HepG2 (cell line): ENCODE measurements around the gene ASGR1. TPM values are rescaled to one million over a fixed set of nuclear protein-coding genes. Genes with fewer than 3 reads are reported as not detected.

Experiments
- ATAC-seq: fragments of 200-7000 bp; cut with Tn5 transposase; 3 replicates; pipeline ENCODE4 v1.9.1; 2020; ENCODE audit warnings: mild to moderate bottlenecking, moderate library complexity
- BruUV-seq: library from RNA; stranded (reverse); fragments of 400-500 nt; replicated peaks from 2 replicates; lab custom pipeline; 2021; lab: Mats Ljungman, UMichigan
- CTCF ChIA-PET: fragments of 300-600 bp; formaldehyde crosslinking; extraction: SDS; loops from one replicate; lab custom pipeline; 2021; ENCODE audit warnings: low total read pairs, inconsistent platforms, low intra/inter-chr PET ratio; lab: Yijun Ruan, JAX
- POLR2A ChIA-PET: fragments of 350-600 bp; sonication (Branson Sonifier 250); formaldehyde crosslinking; loops from one replicate; lab custom pipeline; 2020; ENCODE audit warnings: antibody characterized with exemption, inconsistent platforms; lab: Yijun Ruan, JAX
- DNase-seq: peaks from one replicate; pipeline ENCODE4 v3.0.0-alpha.2; 2015; ENCODE audit warnings: low spot score
- FAIRE-seq: peaks from 3 replicates; lab custom pipeline; 2011; peaks lifted over from hg19 to GRCh38; lab: Jason Lieb, UNC
- H2AFZ ChIP-seq: one replicate; pipeline ENCODE4 v1.6.1; 2011; ENCODE audit warnings: low read length, inconsistent platforms
- H3K27ac ChIP-seq: fragments of 300-600 bp; 3 replicates; pipeline ENCODE4 v1.8.0; 2011; ENCODE audit warnings: mixed run types, mild to moderate bottlenecking, mixed read lengths, low read length, inconsistent platforms; ENCODE audit not compliant: insufficient read depth; ENCODE audit errors: extremely low read length
- H3K27me3 ChIP-seq, 2 experiments: fragments of 200-600 bp in 1 of 2; 2 replicates in 1 of 2; 3 replicates in 1 of 2; pipeline versions ENCODE4 v1.6.0 to v1.8.0; 2011; ENCODE audit warnings: low read length in 2 of 2, mild to moderate bottlenecking in 2 of 2, moderate library complexity in 2 of 2, inconsistent platforms in 1 of 2; ENCODE audit not compliant: insufficient read depth in 2 of 2, control insufficient read depth in 1 of 2
- H3K36me3 ChIP-seq, 2 experiments: fragments of 200-600 bp in 1 of 2; replicated peaks in 1 of 2; 2 replicates in 1 of 2; 3 replicates in 1 of 2; pipeline versions ENCODE4 v1.5.1 to v1.8.0; 2011; ENCODE audit warnings: low read length in 2 of 2, inconsistent platforms in 1 of 2; ENCODE audit not compliant: insufficient read depth in 2 of 2, control insufficient read depth in 1 of 2
- H3K4me1 ChIP-seq: 2 replicates; pipeline ENCODE4 v1.5.1; 2012; ENCODE audit warnings: low read length, inconsistent platforms; ENCODE audit not compliant: insufficient read depth
- H3K4me2 ChIP-seq: 2 replicates; pipeline ENCODE4 v1.6.0; 2011; ENCODE audit warnings: low read depth, low read length, inconsistent platforms
- H3K4me3 ChIP-seq, 3 experiments: fragments of 200-600 bp in 1 of 3; sonication (generic), shearing (Covaris generic) in 1 of 3; replicated peaks in 1 of 3; 2 replicates each; pipeline ENCODE4 v1.5.1; 2011 to 2016; ENCODE audit warnings: low read length in 3 of 3, inconsistent platforms in 2 of 3, low read depth in 2 of 3, mild to moderate bottlenecking in 2 of 3, control low read depth in 1 of 3, mixed read lengths in 1 of 3; ENCODE audit not compliant: insufficient read depth in 1 of 3
- H3K79me2 ChIP-seq: one replicate; pipeline ENCODE4 v1.6.1; 2011; ENCODE audit warnings: low read length, inconsistent platforms; ENCODE audit not compliant: insufficient read depth
- H3K9ac ChIP-seq: 2 replicates; pipeline ENCODE4 v1.6.0; 2011; ENCODE audit warnings: mild to moderate bottlenecking, low read depth, low read length, inconsistent platforms; ENCODE audit not compliant: insufficient read depth
- H3K9me3 ChIP-seq: 2 replicates; pipeline ENCODE4 v1.5.1; 2012; ENCODE audit warnings: mild to moderate bottlenecking, low read length
- H4K20me1 ChIP-seq: 2 replicates; pipeline ENCODE4 v1.6.0; 2011; ENCODE audit warnings: inconsistent platforms, mild to moderate bottlenecking, low read length, moderate library complexity; ENCODE audit not compliant: insufficient read depth
- ATM ChIP-seq: fragments of 450-650 bp; IDR thresholded peaks from 2 replicates; pipeline ENCODE4 v1.7.1; 2017; ENCODE audit warnings: mild to moderate bottlenecking, borderline replicate concordance
- BCL6 ChIP-seq: IDR thresholded peaks from 2 replicates; pipeline ENCODE4 v1.6.1; 2016; ENCODE audit warnings: missing genetic modification reagents, missing compliant biosample characterization
- CTCF ChIP-seq: sonication (generic); formaldehyde crosslinking; IDR thresholded peaks from 2 replicates; pipeline ENCODE4 v1.5.0; 2020; ENCODE audit warnings: mild to moderate bottlenecking, missing genetic modification reagents, moderate library complexity
- FOXO1 ChIP-seq: sonication (generic); formaldehyde crosslinking; IDR thresholded peaks from 2 replicates; pipeline ENCODE4 v1.4.0; 2020; ENCODE audit warnings: missing genetic modification reagents
- MIER2 ChIP-seq: IDR thresholded peaks from 2 replicates; pipeline ENCODE4 v1.6.1; 2016; ENCODE audit warnings: missing biosample characterization, missing genetic modification reagents
- NCOA5 ChIP-seq: sonication (generic); formaldehyde crosslinking; IDR thresholded peaks from 2 replicates; pipeline ENCODE4 v1.4.0; 2020; ENCODE audit warnings: missing genetic modification reagents
- NCOR1 ChIP-seq: fragments of 200-600 bp; sonication (generic); IDR thresholded peaks from 2 replicates; pipeline ENCODE4 v1.7.0; 2017; ENCODE audit warnings: antibody characterized with exemption, low read length, borderline replicate concordance
- RAD21 ChIP-seq: fragments of 450-650 bp; formaldehyde crosslinking; IDR thresholded peaks from 2 replicates; pipeline ENCODE4 v1.5.0; 2020; ENCODE audit warnings: mild to moderate bottlenecking
- RARA ChIP-seq: IDR thresholded peaks from 2 replicates; pipeline ENCODE4 v1.6.1; 2016; ENCODE audit warnings: missing genetic modification reagents, missing compliant biosample characterization
- SMC3 ChIP-seq: IDR thresholded peaks from 2 replicates; pipeline ENCODE4 v1.6.1; 2011; ENCODE audit warnings: low read length, improper control_type of control experiment
- SP1 ChIP-seq, 2 experiments: fragments of 450-650 bp in 1 of 2; sonication (generic) in 1 of 2; formaldehyde crosslinking in 1 of 2; IDR thresholded peaks; 2 replicates each; pipeline versions ENCODE4 v1.4.0 to v1.6.1; 2016 to 2020; ENCODE audit warnings: missing genetic modification reagents in 1 of 2
- ZBTB2 ChIP-seq: sonication (generic); formaldehyde crosslinking; IDR thresholded peaks from 2 replicates; pipeline ENCODE4 v1.8.0; 2022; ENCODE audit warnings: low read depth, missing genetic modification reagents
- WGBS: methylation state at CpG from one replicate; pipeline ENCODE4 v1.1.6; 2017; ENCODE audit warnings: low lambda C conversion rate; 5-methylcytosine and 5-hydroxymethylcytosine counted together
- in situ Hi-C: cut with HindIII; loops from 2 replicates; pipeline ENCODE4 v1.10.0; 2017; ENCODE audit warnings: low pct_unique_long_range_greater_than_20kb; ENCODE audit not compliant: extremely low pct_ligation_motif_present
- intact Hi-C: fragments of 100-400 bp; cut with micrococcal nuclease; formaldehyde crosslinking; loops from one replicate; pipeline ENCODE4 v1.10.0; 2022; ENCODE audit not compliant: unreplicated experiment
- polyA plus RNA-seq, 8 experiments: library from polyadenylated mRNA; depleted of rRNA in 3 of 8; stranded (reverse) in 7 of 8; unstranded in 1 of 8; fragments of >200 nt; fragmentation: Illumina TruSeq in 4 of 8; extraction: Trizol in 4 of 8; gene quantifications; 2 replicates each; pipeline versions ENCODE4 v1.2.1 to v1.2.3, GENCODE V29; 2011 to 2016; ENCODE audit warnings: low read depth in 4 of 8, missing spikeins in 1 of 8, mixed read lengths in 1 of 8; ENCODE audit not compliant: insufficient read depth in 1 of 8
- total RNA-seq, 5 experiments: library from RNA; depleted of rRNA; stranded (reverse); fragments of >200 nt; fragmentation: Illumina TruSeq; extraction: Trizol; gene quantifications; 2 replicates each; pipeline ENCODE4 v1.2.3, GENCODE V29; 2016; ENCODE audit warnings: low read depth in 1 of 5
- TF ChIP-seq, protein P1 (sequence below): sonication (generic); formaldehyde crosslinking; IDR thresholded peaks from 2 replicates; pipeline ENCODE4 v1.9.0; 2021; ENCODE audit warnings: missing genetic modification reagents, borderline replicate concordance
- TF ChIP-seq, protein P2 (sequence below): sonication (generic); formaldehyde crosslinking; IDR thresholded peaks from 2 replicates; pipeline ENCODE4 v1.9.0; 2021; ENCODE audit warnings: missing genetic modification reagents, mild to moderate bottlenecking, borderline replicate concordance
- TF ChIP-seq, protein P3 (sequence below): IDR thresholded peaks from 2 replicates; pipeline ENCODE4 v1.6.1; 2016; ENCODE audit warnings: missing genetic modification reagents, missing compliant biosample characterization

Gene ASGR1
- total and polyA plus RNA-seq, 2 of the 13 experiments (the other 11 are each of a cell fraction or from before 2014, with no cell fraction given), result 353 to 796 TPM

- TF ChIP-seq CTCF (peak; percentile 57), NCOR1 (peak; percentile 31; the same call in 1 of the 2 replicates), RAD21 (CRISPR knock-in tag) (peak; percentile 24; the same call in 1 of the 2 replicates), BCL6 (CRISPR knock-in tag) (peak; percentile 59; the same call in 1 of the 2 replicates), SMC3 (peak; percentile 33; the same call in 1 of the 2 replicates), RARA (peak; percentile 46)
These were observed 31.4 kb downstream of the ASGR1 start (continued) for GRCh38 chr17:7147772-7148171.

DNA sequence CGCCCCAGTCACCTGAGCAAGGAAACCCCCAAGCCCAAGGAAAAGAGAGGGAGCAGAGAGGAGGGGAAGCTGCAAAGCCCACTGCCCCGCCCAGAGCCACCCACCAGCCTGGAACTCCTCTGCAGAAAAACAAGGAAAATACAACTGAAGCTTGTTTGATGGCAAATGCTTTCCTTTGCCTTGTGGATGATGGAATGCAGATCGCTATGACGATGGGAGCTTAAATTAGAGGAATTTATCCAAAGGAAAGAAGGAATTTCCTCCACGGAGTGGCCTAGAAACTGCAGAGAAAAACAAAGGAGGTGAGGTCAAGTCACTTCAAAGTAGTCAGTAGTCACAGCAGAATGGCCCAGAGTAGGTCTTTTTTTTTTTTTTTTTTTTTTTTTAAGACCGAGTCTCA lies 33.1 kb downstream of the ASGR1 start:
- DNase-seq (no peak), FAIRE-seq (no peak), ATAC-seq (no peak)
- 53% methylated on average over 6 of the region's 6 CpGs for WGBS
- Histone ChIP-seq H3K9ac (no peak overlapping the region), H2AFZ (no peak overlapping the region), H3K27ac (no peak overlapping the region), H3K79me2 (no peaks in the 10 kb centered on the region), H4K20me1 (no peaks in the 10 kb centered on the region), H3K9me3 (no peaks in the 10 kb centered on the region), H3K4me2 (no peak overlapping the region), H3K4me3 (no peak overlapping the region), H3K4me1 (peaks cover 30% of the 10 kb centered on the region), H3K27me3 (no peaks in the 10 kb centered on the region; a peak in 1 of 5 replicates), H3K36me3 (no peaks in the 10 kb centered on the region)
- intact Hi-C loops (no loop called here), in situ Hi-C loops (no loop called here)
- POLR2A ChIA-PET, result interaction anchor here (0.6 kb wide), 1 partner anchor 158 kb away, joined by 4 read pairs; no protein-coding TSS in a partner anchor
- no TSS peak for BruUV-seq
- CTCF ChIA-PET, result interaction anchor here (2.1 kb wide), 1 partner anchor 10 kb away, joined by 5 read pairs; no protein-coding TSS in a partner anchor
- TF ChIP-seq, protein P1, sequence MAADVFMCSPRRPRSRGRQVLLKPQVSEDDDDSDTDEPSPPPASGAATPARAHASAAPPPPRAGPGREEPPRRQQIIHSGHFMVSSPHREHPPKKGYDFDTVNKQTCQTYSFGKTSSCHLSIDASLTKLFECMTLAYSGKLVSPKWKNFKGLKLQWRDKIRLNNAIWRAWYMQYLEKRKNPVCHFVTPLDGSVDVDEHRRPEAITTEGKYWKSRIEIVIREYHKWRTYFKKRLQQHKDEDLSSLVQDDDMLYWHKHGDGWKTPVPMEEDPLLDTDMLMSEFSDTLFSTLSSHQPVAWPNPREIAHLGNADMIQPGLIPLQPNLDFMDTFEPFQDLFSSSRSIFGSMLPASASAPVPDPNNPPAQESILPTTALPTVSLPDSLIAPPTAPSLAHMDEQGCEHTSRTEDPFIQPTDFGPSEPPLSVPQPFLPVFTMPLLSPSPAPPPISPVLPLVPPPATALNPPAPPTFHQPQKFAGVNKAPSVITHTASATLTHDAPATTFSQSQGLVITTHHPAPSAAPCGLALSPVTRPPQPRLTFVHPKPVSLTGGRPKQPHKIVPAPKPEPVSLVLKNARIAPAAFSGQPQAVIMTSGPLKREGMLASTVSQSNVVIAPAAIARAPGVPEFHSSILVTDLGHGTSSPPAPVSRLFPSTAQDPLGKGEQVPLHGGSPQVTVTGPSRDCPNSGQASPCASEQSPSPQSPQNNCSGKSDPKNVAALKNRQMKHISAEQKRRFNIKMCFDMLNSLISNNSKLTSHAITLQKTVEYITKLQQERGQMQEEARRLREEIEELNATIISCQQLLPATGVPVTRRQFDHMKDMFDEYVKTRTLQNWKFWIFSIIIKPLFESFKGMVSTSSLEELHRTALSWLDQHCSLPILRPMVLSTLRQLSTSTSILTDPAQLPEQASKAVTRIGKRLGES, result no peak
- TF ChIP-seq, protein P2, sequence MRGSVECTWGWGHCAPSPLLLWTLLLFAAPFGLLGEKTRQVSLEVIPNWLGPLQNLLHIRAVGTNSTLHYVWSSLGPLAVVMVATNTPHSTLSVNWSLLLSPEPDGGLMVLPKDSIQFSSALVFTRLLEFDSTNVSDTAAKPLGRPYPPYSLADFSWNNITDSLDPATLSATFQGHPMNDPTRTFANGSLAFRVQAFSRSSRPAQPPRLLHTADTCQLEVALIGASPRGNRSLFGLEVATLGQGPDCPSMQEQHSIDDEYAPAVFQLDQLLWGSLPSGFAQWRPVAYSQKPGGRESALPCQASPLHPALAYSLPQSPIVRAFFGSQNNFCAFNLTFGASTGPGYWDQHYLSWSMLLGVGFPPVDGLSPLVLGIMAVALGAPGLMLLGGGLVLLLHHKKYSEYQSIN (CRISPR knock-in tag), result no peak
- TF ChIP-seq, protein P3, sequence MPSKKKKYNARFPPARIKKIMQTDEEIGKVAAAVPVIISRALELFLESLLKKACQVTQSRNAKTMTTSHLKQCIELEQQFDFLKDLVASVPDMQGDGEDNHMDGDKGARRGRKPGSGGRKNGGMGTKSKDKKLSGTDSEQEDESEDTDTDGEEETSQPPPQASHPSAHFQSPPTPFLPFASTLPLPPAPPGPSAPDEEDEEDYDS, result no peak
- no peak for TF ChIP-seq SP1 (IDR thresholded peaks at IDR 0.05)
- no peak for TF ChIP-seq SP1 (CRISPR knock-in tag; IDR thresholded peaks at IDR 0.05)
- no peak for TF ChIP-seq ATM
- no peak for TF ChIP-seq ZBTB2 (CRISPR knock-in tag)
- TF ChIP-seq NCOA5 (CRISPR knock-in tag), result no peak
- TF ChIP-seq FOXO1 (CRISPR knock-in tag), result no peak
- TF ChIP-seq MIER2, result no peak
